Testis (tissue), 2 donors: ENCODE results near the gene SFMBT1.

ENCODE experiments used
- POLR2A ChIP-seq: fragments of 450-650 bp; IDR thresholded peaks from one replicate; pipeline ENCODE4 v1.6.1; 2017; ENCODE audit warnings: antibody characterized with exemption, mild to moderate bottlenecking, moderate library complexity
- TF ChIP-seq, protein P1 (sequence below), 3 experiments: fragments of 450-650 bp in 2 of 3; fragments of 200-600 bp in 1 of 3; sonication (generic) in 1 of 3; IDR thresholded peaks; one replicate each; pipeline ENCODE4 v1.5.1; 2016 to 2019; ENCODE audit warnings: antibody characterized with exemption in 3 of 3, mild to moderate bottlenecking in 2 of 3, moderate library complexity in 1 of 3

DNA sequence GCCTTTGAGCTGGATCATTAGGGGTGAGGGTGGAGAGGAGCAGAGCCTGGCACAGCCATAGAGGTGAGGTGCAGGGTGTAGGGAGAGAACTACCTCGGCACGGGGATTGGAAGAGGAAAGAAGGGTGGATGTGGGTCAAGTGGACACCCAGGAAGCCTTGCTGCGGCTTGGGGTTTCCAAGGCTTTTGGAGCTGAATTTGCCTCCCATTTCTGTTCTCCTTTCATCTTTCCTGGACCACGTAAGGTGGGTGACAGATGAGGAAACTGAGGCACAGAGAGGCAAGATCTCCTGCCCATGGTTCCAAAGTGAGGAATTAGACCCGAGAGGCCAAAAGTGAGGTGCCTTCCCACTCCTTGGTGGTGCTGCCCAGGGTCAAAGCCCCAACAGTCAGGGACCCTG, 35.4 kb upstream of the SFMBT1 start:
- TF ChIP-seq, protein P1, sequence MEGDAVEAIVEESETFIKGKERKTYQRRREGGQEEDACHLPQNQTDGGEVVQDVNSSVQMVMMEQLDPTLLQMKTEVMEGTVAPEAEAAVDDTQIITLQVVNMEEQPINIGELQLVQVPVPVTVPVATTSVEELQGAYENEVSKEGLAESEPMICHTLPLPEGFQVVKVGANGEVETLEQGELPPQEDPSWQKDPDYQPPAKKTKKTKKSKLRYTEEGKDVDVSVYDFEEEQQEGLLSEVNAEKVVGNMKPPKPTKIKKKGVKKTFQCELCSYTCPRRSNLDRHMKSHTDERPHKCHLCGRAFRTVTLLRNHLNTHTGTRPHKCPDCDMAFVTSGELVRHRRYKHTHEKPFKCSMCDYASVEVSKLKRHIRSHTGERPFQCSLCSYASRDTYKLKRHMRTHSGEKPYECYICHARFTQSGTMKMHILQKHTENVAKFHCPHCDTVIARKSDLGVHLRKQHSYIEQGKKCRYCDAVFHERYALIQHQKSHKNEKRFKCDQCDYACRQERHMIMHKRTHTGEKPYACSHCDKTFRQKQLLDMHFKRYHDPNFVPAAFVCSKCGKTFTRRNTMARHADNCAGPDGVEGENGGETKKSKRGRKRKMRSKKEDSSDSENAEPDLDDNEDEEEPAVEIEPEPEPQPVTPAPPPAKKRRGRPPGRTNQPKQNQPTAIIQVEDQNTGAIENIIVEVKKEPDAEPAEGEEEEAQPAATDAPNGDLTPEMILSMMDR (IDR thresholded peaks at IDR 0.05): no peak
- no peak for TF ChIP-seq POLR2A
